SU-DHL-6 (cell line): ENCODE results near the gene NCR3LG1.

Experiments
- H2AFZ ChIP-seq: fragments of 200-600 bp; sonication (generic); 2 replicates; pipeline ENCODE4 v1.6.1; 2014; ENCODE audit warnings: low read depth, mild to moderate bottlenecking, moderate library complexity, mixed read lengths, antibody characterized with exemption, low read length; ENCODE audit not compliant: severe bottlenecking
- H3F3A ChIP-seq: fragments of 200-600 bp; shearing (Covaris generic); 2 replicates; pipeline ENCODE4 v1.6.0; 2016; ENCODE audit warnings: antibody characterized with exemption, mild to moderate bottlenecking; ENCODE audit not compliant: insufficient read depth
- H3K27ac ChIP-seq: fragments of 200-600 bp; sonication (generic); 2 replicates; pipeline ENCODE4 v1.5.1; 2016; ENCODE audit warnings: low read depth, mild to moderate bottlenecking, low read length, moderate library complexity, mixed read lengths
- H3K27me3 ChIP-seq: fragments of 200-600 bp; sonication (generic), shearing (Covaris generic); 2 replicates; pipeline ENCODE4 v1.6.0; 2014; ENCODE audit warnings: mild to moderate bottlenecking, low read length
- H3K36me3 ChIP-seq: fragments of 200-600 bp; sonication (generic); 2 replicates; pipeline ENCODE4 v1.6.1; 2014; ENCODE audit warnings: mild to moderate bottlenecking, low read length, mixed read lengths
- H3K4me2 ChIP-seq: fragments of 300-600, 200-600 bp; shearing (Covaris generic), sonication (generic); 2 replicates; pipeline ENCODE4 v1.6.0; 2014; ENCODE audit warnings: low read length, low read depth, mild to moderate bottlenecking; ENCODE audit not compliant: poor library complexity, severe bottlenecking
- H3K4me3 ChIP-seq: fragments of 200-600 bp; sonication (generic); 2 replicates; pipeline ENCODE4 v1.5.1; 2014; ENCODE audit warnings: antibody characterized with exemption, low read length, mild to moderate bottlenecking, mixed read lengths; ENCODE audit not compliant: insufficient read depth, poor library complexity, severe bottlenecking
- H3K79me2 ChIP-seq: fragments of 200-600 bp; sonication (generic); 2 replicates; pipeline ENCODE4 v1.6.1; 2014; ENCODE audit warnings: mild to moderate bottlenecking, low read length, moderate library complexity; ENCODE audit not compliant: insufficient read depth
- H3K9ac ChIP-seq: fragments of 200-600 bp; sonication (generic); 2 replicates; pipeline ENCODE4 v1.7.0; 2014; ENCODE audit warnings: mild to moderate bottlenecking, low read length
- H3K9me2 ChIP-seq: fragments of 200-600 bp; sonication (generic); replicated peaks from 2 replicates; pipeline ENCODE4 v1.6.1; 2014; ENCODE audit warnings: low read length; ENCODE audit not compliant: insufficient read depth
- H3K9me3 ChIP-seq: fragments of 200-600 bp; sonication (generic); 2 replicates; pipeline ENCODE4 v1.6.1; 2014; ENCODE audit warnings: low read length, mixed read lengths; ENCODE audit not compliant: insufficient read depth
- H4K20me1 ChIP-seq: fragments of 200-600 bp; sonication (generic); 2 replicates; pipeline ENCODE4 v1.6.1; 2014; ENCODE audit warnings: low read depth, mild to moderate bottlenecking, antibody characterized with exemption, low read length, moderate library complexity, mixed read lengths
- CTCF ChIP-seq: fragments of 200-600 bp; sonication (generic); IDR thresholded peaks from one replicate; pipeline ENCODE4 v1.5.1; 2017; ENCODE audit warnings: antibody characterized with exemption, mild to moderate bottlenecking, low read length, moderate library complexity; ENCODE audit not compliant: insufficient read depth, poor library complexity, severe bottlenecking
- EZH2phosphoT487 ChIP-seq: fragments of 200-600 bp; sonication (generic), shearing (Covaris generic); conservative IDR thresholded peaks from 2 replicates; pipeline ENCODE4 v1.6.1; 2018; ENCODE audit warnings: mild to moderate bottlenecking, antibody characterized with exemption, low read length, moderate library complexity, mixed read lengths

The NCR3LG1 gene

GRCh38 chr11:17376493-17376892, 24.9 kb downstream of the NCR3LG1 start:
- H3K36me3 ChIP-seq: peaks cover 76% of the 10 kb centered on the region

DNA sequence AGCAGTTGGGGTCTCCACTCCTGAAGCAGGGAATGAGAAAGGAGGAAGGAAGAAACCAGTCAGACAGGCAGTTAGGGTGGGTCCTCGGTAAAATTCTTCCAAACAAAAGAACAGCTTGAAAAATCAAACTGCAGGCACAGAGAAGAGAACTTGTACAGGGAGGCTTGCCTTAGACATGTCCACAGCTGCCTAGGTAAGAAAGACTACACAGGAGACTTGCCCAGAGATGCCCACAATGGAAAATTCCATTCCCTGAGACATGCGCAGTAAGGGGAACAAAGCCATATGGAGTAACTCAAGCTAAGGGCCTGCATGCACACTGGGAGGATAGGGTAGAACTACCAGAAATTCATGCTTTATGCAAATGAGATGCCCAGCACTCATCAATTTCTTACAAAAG, 27.1 kb downstream of the NCR3LG1 start:
- Histone ChIP-seq H3K27me3 (no peaks in the 10 kb centered on the region), H3K9me3 (peaks cover 13% of the 10 kb centered on the region; the same call in 1 of the 2 replicates), H3F3A (no peaks in the 10 kb centered on the region), H3K9me2 (no peaks in the 10 kb centered on the region), H3K4me2 (no peak overlapping the region), H4K20me1 (no peaks in the 10 kb centered on the region), H3K4me3 (no peak overlapping the region), H2AFZ (no peak overlapping the region), H3K79me2 (no peaks in the 10 kb centered on the region), H3K36me3 (peaks cover 55% of the 10 kb centered on the region), H3K9ac (no peak overlapping the region), H3K27ac (no peak overlapping the region)
- TF ChIP-seq EZH2phosphoT487: no peak
- no peak for TF ChIP-seq CTCF

More at GRCh38 chr11:17376493-17376892, 24.9 kb downstream of the NCR3LG1 start:
- Histone ChIP-seq H3K27ac (no peak overlapping the region), H3K79me2 (no peaks in the 10 kb centered on the region), H2AFZ (no peak overlapping the region), H3K27me3 (no peaks in the 10 kb centered on the region), H3K9me2 (no peaks in the 10 kb centered on the region), H4K20me1 (no peaks in the 10 kb centered on the region), H3K4me2 (no peak overlapping the region), H3K4me3 (no peak overlapping the region), H3F3A (no peaks in the 10 kb centered on the region), H3K9ac (no peak overlapping the region), H3K9me3 (peaks cover 27% of the 10 kb centered on the region; the same call in 1 of the 2 replicates)
- TF ChIP-seq CTCF: no peak
- no peak for TF ChIP-seq EZH2phosphoT487

- Histone ChIP-seq H3K9me3 (peaks cover 13% of the 10 kb centered on the region; the same call in 1 of the 2 replicates), H3K27me3 (no peaks in the 10 kb centered on the region), H3K4me3 (no peak overlapping the region), H3K9ac (no peak overlapping the region), H3K27ac (no peak overlapping the region), H3K79me2 (no peaks in the 10 kb centered on the region), H3K9me2 (no peaks in the 10 kb centered on the region), H2AFZ (no peak overlapping the region), H3F3A (no peaks in the 10 kb centered on the region), H3K36me3 (peaks cover 46% of the 10 kb centered on the region), H4K20me1 (no peaks in the 10 kb centered on the region), H3K4me2 (no peak overlapping the region)
- TF ChIP-seq EZH2phosphoT487 (no peak), CTCF (no peak)
Observed at GRCh38 chr11:17379383-17380180, 28.0 kb downstream of the NCR3LG1 start.
